Transverse colon (tissue), 4 donors: Measurements from ENCODE around the gene C2orf92. TPM values are rescaled to one million over a fixed set of nuclear protein-coding genes. Genes with fewer than 3 reads are reported as not detected.

Source experiments
- DNase-seq: peaks from one replicate; pipeline ENCODE4 v3.0.0-alpha.2; 2019
- H3K27ac ChIP-seq, 4 donors: fragments of 200-600 bp; sonication (generic); 2 replicates each; pipeline ENCODE4 v1.5.1; 2016 to 2018; ENCODE audit warnings: inconsistent platforms in 4 of 4
- H3K27me3 ChIP-seq: fragments of 200-600 bp; sonication (generic); 2 replicates; pipeline ENCODE4 v1.5.1; 2017; ENCODE audit warnings: inconsistent platforms
- H3K36me3 ChIP-seq, 4 donors: fragments of 200-600 bp; sonication (generic); 2 replicates each; pipeline ENCODE4 v1.5.1; 2017 to 2019; ENCODE audit warnings: inconsistent platforms in 4 of 4
- H3K4me1 ChIP-seq, 4 donors: fragments of 200-600 bp; sonication (generic); 2 replicates each; pipeline ENCODE4 v1.5.1; 2017 to 2020; ENCODE audit warnings: inconsistent platforms in 4 of 4
- H3K4me3 ChIP-seq, 4 donors: fragments of 200-600 bp; sonication (generic); 1 replicate in 1 of 4; 2 replicates in 3 of 4; pipeline versions ENCODE4 v1.5.1 to v1.6.1; 2017 to 2019; ENCODE audit warnings: inconsistent platforms in 4 of 4
- H3K9me3 ChIP-seq, 2 donors: fragments of 200-600 bp; sonication (generic); 2 replicates each; pipeline ENCODE4 v1.5.1; 2017 to 2019; ENCODE audit warnings: inconsistent platforms in 2 of 2
- EP300 ChIP-seq: sonication (generic); formaldehyde crosslinking; IDR thresholded peaks from one replicate; pipeline ENCODE4 v1.6.1; 2017; ENCODE audit warnings: antibody characterized with exemption, low read depth
- POLR2A ChIP-seq: fragments of 450-650 bp; IDR thresholded peaks from one replicate; pipeline ENCODE4 v1.6.1; 2016; ENCODE audit warnings: antibody characterized with exemption, mild to moderate bottlenecking, moderate library complexity
- POLR2AphosphoS5 ChIP-seq, 3 donors: sonication (generic); formaldehyde crosslinking; IDR thresholded peaks; one replicate each; pipeline ENCODE4 v1.6.1; 2016; ENCODE audit warnings: antibody characterized with exemption in 3 of 3
- WGBS, 2 donors: methylation state at CpG; one replicate each; pipeline ENCODE4 v1.1.5; 2018; ENCODE audit warnings: low coverage in 1 of 2; 5-methylcytosine and 5-hydroxymethylcytosine counted together
- in situ Hi-C, 4 donors: fragments of 200-750 bp; cut with MboI; loops; one replicate each; pipeline versions ENCODE4 v1.15.0 to v1.15.1; 2017; ENCODE audit warnings: low sequenced_read_pairs in 3 of 4, low pct_ligation_motif_present in 1 of 4, low pct_unique_long_range_greater_than_20kb in 1 of 4
- intact Hi-C: fragments of 100-400 bp; cut with DNase I; formaldehyde crosslinking; loops from one replicate; pipeline ENCODE4 v1.15.1; 2023; ENCODE audit warnings: low total_unique reads
- total RNA-seq, 4 donors: library from RNA; depleted of rRNA; stranded (reverse); fragments of >200 nt; gene quantifications; one replicate each; pipeline ENCODE4 v1.1.0, GENCODE V29; 2016
- TF ChIP-seq, protein P1 (sequence below), 5 experiments: fragments of 200-600 bp in 3 of 5; fragments of 450-650 bp in 2 of 5; sonication (generic) in 3 of 5; IDR thresholded peaks; 1 replicate in 2 of 5; 2 replicates in 3 of 5; pipeline ENCODE4 v1.5.1; 2016 to 2017; ENCODE audit warnings: antibody characterized with exemption in 5 of 5, inconsistent platforms in 3 of 5, mild to moderate bottlenecking in 2 of 5, moderate library complexity in 1 of 5

Gene C2orf92
- total RNA-seq, 4 donors from 2014 or later = 13.8 to 27.3 (median 17.9) TPM

- WGBS, 2 donors = 68 to 97% methylated on average over 2 of the region's 2 CpGs
- intact Hi-C loops (no loop called here), in situ Hi-C loops (loop anchor here in 1 of 4 donors (25.0 kb wide), 1 partner anchor 1591 kb away; no protein-coding TSS in a partner anchor)
These were observed 16.0 kb upstream of the C2orf92 start for GRCh38 chr2:97653473-97653872.

DNA sequence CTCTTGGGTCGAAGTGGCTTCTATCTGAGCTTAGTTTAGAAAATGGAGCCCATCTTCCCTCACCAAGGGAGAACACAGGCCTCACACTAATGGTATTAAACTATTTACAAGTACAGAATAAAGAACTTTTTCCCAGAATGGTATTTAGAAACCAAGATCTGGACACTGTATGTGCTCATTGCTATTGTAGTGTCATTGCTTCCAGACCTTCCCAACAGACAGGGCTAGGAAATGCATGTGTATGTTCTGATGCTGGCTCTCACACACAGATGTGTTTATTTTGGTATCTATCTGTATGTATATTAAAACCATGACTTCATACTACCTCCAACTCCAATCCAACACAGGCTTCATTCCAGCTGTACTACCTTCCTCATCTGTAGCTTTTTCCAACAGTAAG, 15.6 kb upstream of the C2orf92 start:
- intact Hi-C loops = no loop called here
- no peaks in the 10 kb centered on the region for H3K27me3 ChIP-seq
- peaks cover 0 to 13% (median 7%) of the 10 kb centered on the region in 4 donors for H3K4me1 ChIP-seq
- H3K36me3 ChIP-seq = peaks cover 0 to 21% (median 6%) of the 10 kb centered on the region in 4 donors
- H3K4me3 ChIP-seq = no peak overlapping the region
- WGBS, 2 donors = 95 to 100% methylated on average over 1 of the region's 1 CpG
- TF ChIP-seq POLR2A = no peak
- TF ChIP-seq EP300 = no peak
- no peak for TF ChIP-seq POLR2AphosphoS5 (IDR thresholded peaks at IDR 0.05)
- TF ChIP-seq, protein P1, sequence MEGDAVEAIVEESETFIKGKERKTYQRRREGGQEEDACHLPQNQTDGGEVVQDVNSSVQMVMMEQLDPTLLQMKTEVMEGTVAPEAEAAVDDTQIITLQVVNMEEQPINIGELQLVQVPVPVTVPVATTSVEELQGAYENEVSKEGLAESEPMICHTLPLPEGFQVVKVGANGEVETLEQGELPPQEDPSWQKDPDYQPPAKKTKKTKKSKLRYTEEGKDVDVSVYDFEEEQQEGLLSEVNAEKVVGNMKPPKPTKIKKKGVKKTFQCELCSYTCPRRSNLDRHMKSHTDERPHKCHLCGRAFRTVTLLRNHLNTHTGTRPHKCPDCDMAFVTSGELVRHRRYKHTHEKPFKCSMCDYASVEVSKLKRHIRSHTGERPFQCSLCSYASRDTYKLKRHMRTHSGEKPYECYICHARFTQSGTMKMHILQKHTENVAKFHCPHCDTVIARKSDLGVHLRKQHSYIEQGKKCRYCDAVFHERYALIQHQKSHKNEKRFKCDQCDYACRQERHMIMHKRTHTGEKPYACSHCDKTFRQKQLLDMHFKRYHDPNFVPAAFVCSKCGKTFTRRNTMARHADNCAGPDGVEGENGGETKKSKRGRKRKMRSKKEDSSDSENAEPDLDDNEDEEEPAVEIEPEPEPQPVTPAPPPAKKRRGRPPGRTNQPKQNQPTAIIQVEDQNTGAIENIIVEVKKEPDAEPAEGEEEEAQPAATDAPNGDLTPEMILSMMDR (IDR thresholded peaks at IDR 0.05) = no peak
- no peak overlapping the region for H3K27ac ChIP-seq
- in situ Hi-C loops = loop anchor here in 1 of 4 donors (25.0 kb wide), 1 partner anchor 1592 kb away; no protein-coding TSS in a partner anchor
- DNase-seq = no peak
- no peaks in the 10 kb centered on the region for H3K9me3 ChIP-seq

More at GRCh38 chr2:97653473-97653872, 16.0 kb upstream of the C2orf92 start:
- Histone ChIP-seq H3K9me3 (no peaks in the 10 kb centered on the region), H3K4me3 (no peak overlapping the region), H3K4me1 (peaks cover 0 to 17% (median 9%) of the 10 kb centered on the region in 4 donors), H3K27me3 (no peaks in the 10 kb centered on the region), H3K27ac (no peak overlapping the region), H3K36me3 (peaks cover 0 to 24% (median 8%) of the 10 kb centered on the region in 4 donors)
- no peak for TF ChIP-seq POLR2AphosphoS5 (IDR thresholded peaks at IDR 0.05)
- no peak for TF ChIP-seq EP300
- TF ChIP-seq POLR2A = no peak
- TF ChIP-seq, protein P1 (IDR thresholded peaks at IDR 0.05) = no peak
- DNase-seq = no peak

DNA sequence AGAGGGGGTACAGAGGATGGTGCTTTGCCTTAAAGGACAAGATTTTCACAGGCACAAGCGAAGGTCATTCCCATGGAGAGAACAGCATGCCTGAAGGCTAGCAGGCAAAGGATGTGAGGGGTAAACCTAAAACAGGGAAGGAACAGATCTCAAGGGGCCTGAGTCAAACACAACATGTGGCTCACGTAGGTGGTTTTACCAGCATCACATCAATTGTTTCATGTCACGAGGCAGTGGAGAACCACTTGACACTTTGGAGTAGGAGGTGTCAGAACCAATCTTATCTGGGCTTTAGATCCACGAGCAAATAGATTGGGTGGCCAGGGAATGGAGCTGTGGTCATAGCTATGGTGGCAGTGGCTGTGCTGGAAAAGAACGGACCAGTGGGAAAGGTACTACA, 15.2 kb upstream of the C2orf92 start:
- in situ Hi-C loops = loop anchor here in 1 of 4 donors (25.0 kb wide), 1 partner anchor 1592 kb away; no protein-coding TSS in a partner anchor
- DNase-seq = no peak
- Histone ChIP-seq H3K27me3 (no peaks in the 10 kb centered on the region), H3K9me3 (no peaks in the 10 kb centered on the region), H3K27ac (no peak overlapping the region), H3K36me3 (peaks cover 0 to 17% (median 3%) of the 10 kb centered on the region in 4 donors), H3K4me3 (no peak overlapping the region), H3K4me1 (peaks cover 0 to 9% (median 6%) of the 10 kb centered on the region in 4 donors)
- 89 to 100% methylated on average over 4 to 5 of the region's 5 CpGs for WGBS, 2 donors
- TF ChIP-seq EP300 (no peak), POLR2A (no peak), POLR2AphosphoS5 (IDR thresholded peaks at IDR 0.05) (no peak)
- TF ChIP-seq, protein P1 (IDR thresholded peaks at IDR 0.05) = no peak
- intact Hi-C loops = no loop called here

GRCh38 chr2:97654791-97655190, 14.7 kb upstream of the C2orf92 start:
- in situ Hi-C loops (loop anchor here in 1 of 4 donors (25.0 kb wide), 1 partner anchor 1592 kb away; no protein-coding TSS in a partner anchor), intact Hi-C loops (no loop called here)
- 80% methylated on average over 2 of the region's 2 CpGs; no CpG with 5 or more reads in 1 of the 2 donors for WGBS, 2 donors
- Histone ChIP-seq H3K36me3 (peaks cover 0 to 17% (median 3%) of the 10 kb centered on the region in 4 donors), H3K4me3 (no peak overlapping the region), H3K27ac (no peak overlapping the region), H3K4me1 (peaks cover 0 to 4% (median 1%) of the 10 kb centered on the region in 4 donors), H3K9me3 (no peaks in the 10 kb centered on the region), H3K27me3 (no peaks in the 10 kb centered on the region)
- no peak for DNase-seq
- TF ChIP-seq POLR2AphosphoS5 (IDR thresholded peaks at IDR 0.05) (no peak), EP300 (no peak), POLR2A (no peak)
- TF ChIP-seq, protein P1 (IDR thresholded peaks at IDR 0.05) = no peak
